Measurements from ENCODE around the gene IQCB1. TPM values are rescaled to one million over a fixed set of nuclear protein-coding genes. Genes with fewer than 3 reads are reported as not detected.
"Not testable (repeated sequence)": the region's sequence is repeated elsewhere in the genome, so short reads cannot be mapped to it uniquely, and the experiment has no call there.

IQCB1 gene
- polyA plus RNA-seq, 1 donor = 41.8 TPM

DNA sequence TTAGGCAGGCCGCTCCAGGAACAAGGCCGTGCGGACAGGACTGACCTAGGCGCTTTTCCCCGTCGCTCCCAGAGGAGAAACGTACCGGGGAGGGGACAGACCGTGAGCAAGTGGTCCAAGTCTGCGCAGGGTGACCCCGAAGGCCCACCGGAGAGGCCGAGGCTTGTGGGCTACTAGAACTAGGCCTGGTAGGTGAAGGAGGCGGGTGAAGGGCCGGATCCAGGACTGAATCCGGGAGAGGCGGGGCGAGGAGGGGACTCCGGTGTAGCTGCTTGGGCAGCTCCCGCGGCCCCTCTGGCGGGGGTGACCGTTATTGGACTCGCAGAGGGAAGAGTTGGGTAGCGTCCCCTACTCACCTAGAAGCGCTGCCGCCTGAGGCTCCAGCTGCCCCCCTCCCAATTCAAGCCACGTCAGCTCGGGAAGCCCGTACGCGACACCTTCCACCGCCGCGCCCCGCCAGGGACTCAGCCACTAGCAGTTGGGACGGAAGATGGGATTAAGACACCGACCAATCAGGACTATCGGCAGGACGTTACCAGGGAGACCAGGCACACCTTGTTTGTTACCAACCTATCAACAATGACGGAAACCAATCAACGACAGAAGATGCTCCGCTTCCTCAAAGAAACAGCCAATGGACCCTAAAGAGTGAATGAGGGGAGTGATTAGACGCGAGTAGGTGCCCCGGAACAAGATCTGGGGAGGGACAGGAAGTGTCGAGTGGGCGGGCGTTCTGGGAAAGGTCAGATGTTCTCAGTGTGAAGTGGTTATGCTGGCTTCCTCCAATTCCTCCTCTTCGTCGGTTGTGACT, 85.4 kb downstream of the IQCB1 start, which contains the start of gene GOLGB1:
TSS of gene GOLGB1 (minus strand) at position 466 of the 811 bp plus-strand sequence. CDS start 18,770 bp downstream, outside the sequence.
- DNase-seq = peak; percentile 98

- peak; percentile 21 for DNase-seq
Measured at GRCh38 chr3:121748680-121749275, 86.1 kb downstream of the IQCB1 start.

DNA sequence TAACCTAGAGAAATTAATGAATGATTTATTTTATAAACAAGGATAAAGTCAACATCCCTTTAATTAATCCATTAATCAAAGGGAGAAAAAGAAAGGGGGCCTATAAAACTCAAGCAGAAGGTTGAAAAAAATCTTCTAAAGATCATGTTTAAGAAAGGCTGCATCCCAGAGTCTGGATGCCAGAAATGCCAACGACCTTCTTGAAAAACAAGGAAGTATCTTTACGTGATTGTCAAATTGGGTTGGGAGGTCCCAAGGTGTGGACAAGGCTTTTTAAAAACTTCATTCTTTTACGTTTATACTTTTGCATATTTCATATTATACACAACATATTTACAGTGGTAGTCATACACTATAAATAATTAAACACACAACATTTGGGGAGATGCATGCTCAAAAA, 86.9 kb downstream of the IQCB1 start:
- no peak for DNase-seq

DNA sequence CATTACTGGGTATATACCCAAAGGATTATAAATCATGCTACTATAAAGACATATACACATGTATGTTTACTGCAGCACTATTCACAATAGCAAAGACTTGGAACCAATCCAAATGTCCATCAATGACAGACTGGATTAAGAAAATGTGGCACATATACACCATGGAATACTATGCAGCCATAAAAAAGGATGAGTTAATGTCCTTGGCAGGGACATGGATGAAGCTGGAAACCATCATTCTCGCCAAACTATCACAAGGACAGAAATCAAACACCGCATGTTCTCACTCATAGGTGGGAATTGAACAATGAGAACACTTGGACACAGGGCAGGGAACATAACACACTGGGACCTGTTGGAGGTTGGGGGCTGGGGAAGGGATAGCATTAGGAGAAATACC, 91.8 kb downstream of the IQCB1 start:
- DNase-seq = not testable (repeated sequence)

DNA sequence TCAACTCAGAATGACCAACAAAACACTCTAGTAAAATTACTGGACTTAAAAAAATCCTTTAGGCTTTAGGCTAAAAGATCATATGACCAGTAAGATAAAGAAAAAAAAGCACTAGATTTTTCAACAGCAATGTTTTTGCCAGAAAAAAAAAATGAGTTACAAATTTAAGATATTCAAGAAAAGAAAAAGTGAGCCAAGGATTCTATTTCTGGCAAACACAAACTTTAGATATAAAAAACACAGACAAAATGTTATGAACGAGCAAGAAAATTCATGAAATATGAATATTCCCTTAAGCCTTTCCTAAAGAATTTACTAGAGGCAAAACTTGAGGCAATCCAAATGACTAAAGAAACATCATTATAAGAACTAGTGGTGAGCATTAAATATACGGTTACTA, 94.0 kb downstream of the IQCB1 start:
- no peak for DNase-seq

- no peak for DNase-seq
Measured at GRCh38 chr3:121739902-121740301, 95.0 kb downstream of the IQCB1 start.

DNA sequence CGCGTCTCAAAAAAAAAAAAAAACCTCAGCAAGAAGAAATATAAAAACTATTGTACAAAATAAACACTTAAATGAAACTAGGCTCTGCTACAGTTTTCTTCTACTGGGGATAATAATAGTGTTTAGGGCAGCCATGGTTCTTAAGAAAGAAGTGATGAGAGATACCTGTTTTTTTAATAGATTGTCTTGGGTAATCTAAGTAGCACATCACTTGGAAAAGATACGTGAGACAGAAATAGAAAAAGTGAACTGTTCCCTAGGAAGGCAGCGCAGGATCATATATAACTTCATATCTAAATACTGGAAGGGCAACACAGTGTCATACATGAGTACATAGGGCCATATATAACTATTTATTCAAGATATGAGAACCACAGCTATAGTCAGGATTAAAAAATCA, 97.2 kb downstream of the IQCB1 start:
- DNase-seq = no peak

DNA sequence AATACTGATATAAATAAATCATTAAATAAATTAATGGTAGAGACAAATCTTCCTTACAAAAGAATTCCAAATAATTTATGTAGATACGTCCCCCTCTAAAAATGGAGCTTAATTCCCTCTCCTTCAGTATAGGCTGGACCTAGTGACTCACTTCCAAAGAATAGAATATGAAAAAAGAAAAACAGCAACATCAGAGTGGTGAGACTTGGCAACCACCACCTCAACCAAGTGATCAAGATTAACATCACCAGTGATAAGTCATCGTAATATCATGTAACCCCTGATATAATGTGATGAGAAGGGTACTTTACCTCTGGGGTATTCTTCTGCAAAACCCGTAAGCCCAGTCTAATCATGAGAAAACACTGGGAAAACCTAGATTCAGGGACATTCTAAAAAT, 98.7 kb downstream of the IQCB1 start:
- no peak for DNase-seq

GRCh38 chr3:121735047-121735696, 99.7 kb downstream of the IQCB1 start:
- no peak for DNase-seq

DNA sequence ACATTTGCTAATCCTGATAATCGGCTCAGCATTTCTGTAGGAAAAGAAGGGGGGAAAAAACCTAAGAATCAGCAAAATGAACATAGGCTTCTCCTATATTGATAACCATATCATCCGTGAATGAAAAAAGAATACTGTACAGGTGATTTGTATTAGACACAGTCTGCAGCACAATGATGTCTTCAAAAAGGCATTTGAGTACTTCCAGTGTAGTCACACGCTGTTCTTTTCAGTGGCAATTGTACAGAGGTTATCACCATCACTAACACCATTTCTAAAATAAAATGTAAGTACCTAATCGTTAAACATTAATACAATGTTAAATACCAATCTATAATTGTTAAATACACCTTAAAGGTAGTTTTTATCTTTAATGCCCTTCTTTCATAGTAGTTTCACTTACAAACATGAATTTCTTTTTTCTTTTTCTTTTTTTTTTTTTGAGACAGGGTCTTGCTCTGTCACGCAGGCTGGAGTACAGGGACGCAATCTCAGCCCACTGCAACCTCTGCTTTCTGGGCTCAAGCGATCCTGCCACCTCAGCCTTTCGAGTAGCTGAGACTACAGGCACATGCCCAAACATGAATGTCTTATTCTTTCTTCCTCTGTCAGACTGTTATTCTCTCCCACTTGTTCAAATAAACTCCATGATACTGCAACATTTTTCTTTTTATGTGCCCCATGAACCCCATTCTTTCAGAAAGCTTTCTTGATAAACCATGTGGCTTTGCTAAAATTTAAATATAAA, 103.7 kb downstream of the IQCB1 start:
- DNase-seq = no peak

- DNase-seq = no peak
Measured at GRCh38 chr3:121724130-121724529, 110.7 kb downstream of the IQCB1 start.

GRCh38 chr3:121723485-121723884, 111.4 kb downstream of the IQCB1 start:
- DNase-seq = no peak

DNA sequence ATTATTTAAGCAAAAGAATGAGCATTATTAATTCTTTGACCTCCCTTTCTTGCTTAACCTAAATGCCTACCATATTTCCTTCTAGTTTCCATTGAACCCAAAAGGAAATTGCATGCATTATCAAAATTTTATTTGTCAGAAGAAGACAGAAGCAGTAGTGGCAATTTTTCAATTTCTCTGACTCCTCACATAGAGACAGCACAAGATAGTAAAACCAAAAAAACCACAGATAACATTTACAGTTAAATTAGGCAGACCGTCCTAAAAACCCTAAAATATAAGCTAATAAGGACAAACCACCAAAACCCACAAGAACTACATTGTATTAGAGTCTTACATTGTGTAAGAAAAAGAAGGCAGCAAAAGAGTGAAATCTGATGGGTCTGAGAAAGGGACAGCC, 112.4 kb downstream of the IQCB1 start:
- no peak for DNase-seq

DNA sequence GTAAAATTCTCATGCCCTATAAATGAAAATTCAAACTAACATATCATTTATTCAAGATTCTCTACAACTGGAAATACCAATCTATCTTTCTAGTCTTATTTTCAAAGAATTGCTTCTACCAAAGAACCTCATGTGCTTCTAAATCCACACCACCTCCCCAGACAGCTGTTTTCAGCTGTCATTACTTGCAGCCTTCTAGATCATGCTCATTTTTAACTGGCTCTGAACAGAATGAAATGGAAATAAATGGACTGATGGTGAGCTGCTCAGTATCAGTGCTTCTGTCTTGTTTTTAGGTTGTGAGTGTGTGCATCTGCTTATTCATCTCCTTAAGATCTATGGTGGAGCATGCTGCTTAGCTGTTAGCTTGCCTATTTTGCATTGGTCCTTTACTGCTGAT, 114.7 kb downstream of the IQCB1 start:
- DNase-seq = no peak

Other genes starting within 250 kb of the IQCB1 start
- 0.02 TPM for gene FBXO40, start 241.7 kb downstream of the IQCB1 start, polyA plus RNA-seq (ENCODE audit: insufficient read length)
- gene HCLS1, start 174.2 kb downstream of the IQCB1 start, polyA plus RNA-seq (ENCODE audit: insufficient read length) = 5.9 TPM
- gene GOLGB1, start 85.3 kb downstream of the IQCB1 start, polyA plus RNA-seq (ENCODE audit: insufficient read length) = 98.7 TPM
- gene EAF2, start 149 bp upstream of the IQCB1 start, polyA plus RNA-seq (ENCODE audit: insufficient read length) = 9.1 TPM
- 16.0 TPM for gene SLC15A2, start 59.3 kb upstream of the IQCB1 start, polyA plus RNA-seq (ENCODE audit: insufficient read length)
- 7.4 TPM for gene ILDR1, start 187.2 kb upstream of the IQCB1 start, polyA plus RNA-seq (ENCODE audit: insufficient read length)
- 1.3 TPM for gene CD86, start 220.3 kb upstream of the IQCB1 start, polyA plus RNA-seq (ENCODE audit: insufficient read length)